ENCODE data around the gene TRAM2.

- TF ChIP-seq CTCF (IDR thresholded peaks at IDR 0.05; ENCODE audit: low read depth, low read length): no peak
- TF ChIP-seq EZH2phosphoT487 (IDR thresholded peaks at IDR 0.05; ENCODE audit: low read depth): no peak
Observed at GRCh38 chr6:52560462-52560861, 16.4 kb downstream of the TRAM2 start.

Data from OCI-LY3 (cell line).